Measurements from ENCODE around the gene SETD7.

GRCh38 chr4:139523076-139523475, 32.9 kb downstream of the SETD7 start:
- no peak for TF ChIP-seq EZH2phosphoT487 (IDR thresholded peaks at IDR 0.05; ENCODE audit: borderline replicate concordance, low read length)
- TF ChIP-seq CTCF (IDR thresholded peaks at IDR 0.05; ENCODE audit: low read depth, low read length, poor library complexity, severe bottlenecking): no peak
